ENCODE measurements around the gene LGR5.
"Not testable (repeated sequence)": the region's sequence is repeated elsewhere in the genome, so short reads cannot be mapped to it uniquely, and the experiment has no call there.

DNA sequence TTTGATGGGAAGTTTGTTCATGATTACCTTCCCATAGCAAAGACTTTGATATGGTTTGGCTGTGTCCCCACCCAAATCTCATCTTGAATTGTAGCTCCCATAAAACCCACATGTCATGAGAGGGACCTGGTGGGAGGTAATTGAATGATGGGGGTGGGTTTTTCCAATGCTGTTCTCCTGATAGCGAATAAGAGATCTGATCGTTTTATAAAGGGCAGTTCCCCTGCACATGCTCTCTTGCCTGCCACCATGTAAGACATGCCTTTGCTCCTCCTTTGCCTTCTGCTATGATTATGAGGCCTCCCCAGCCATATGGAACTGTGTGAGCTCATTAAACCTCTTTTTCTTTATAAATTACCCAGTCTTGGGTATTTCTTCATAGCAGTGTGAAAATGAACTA is 51.2 kb downstream of the LGR5 start:
- TF ChIP-seq CTCF (IDR thresholded peaks at IDR 0.05); FOXP1 (CRISPR knock-in tag; IDR thresholded peaks at IDR 0.05; ENCODE audit: borderline replicate concordance); PRDM15 (CRISPR knock-in tag; IDR thresholded peaks at IDR 0.05): not testable (repeated sequence)

Measured in WTC11 (cell line).